Osteoblast (primary cell): ENCODE results near the gene USP34. TPM values are rescaled to one million over a fixed set of nuclear protein-coding genes. Genes with fewer than 3 reads are reported as not detected.
A peak's percentile ranks its signal among the peaks of the same experiment; 100 is the strongest.

Experiments
- DNase-seq: peaks from one replicate; pipeline ENCODE4 v3.0.0; 2011; ENCODE audit warnings: low spot score, mixed read lengths; ENCODE audit not compliant: insufficient read length; ENCODE audit errors: missing footprints
- H2AFZ ChIP-seq: 2 replicates; pipeline ENCODE4 v1.6.0; 2011; ENCODE audit warnings: mild to moderate bottlenecking, low read length
- H3K27ac ChIP-seq: 2 replicates; pipeline ENCODE4 v1.5.1; 2011; ENCODE audit warnings: mild to moderate bottlenecking, low read depth, low read length, moderate library complexity
- H3K27me3 ChIP-seq: 2 replicates; pipeline ENCODE4 v1.6.0; 2012; ENCODE audit warnings: mild to moderate bottlenecking, control low read depth, inconsistent platforms, low read length, moderate library complexity; ENCODE audit not compliant: insufficient read depth
- H3K36me3 ChIP-seq: 2 replicates; pipeline ENCODE4 v1.5.1; 2011; ENCODE audit warnings: mild to moderate bottlenecking, low read length, control low read depth, moderate library complexity; ENCODE audit not compliant: insufficient read depth
- H3K4me1 ChIP-seq: 2 replicates; pipeline ENCODE4 v1.5.1; 2011; ENCODE audit warnings: mild to moderate bottlenecking, low read length, control low read depth, moderate library complexity; ENCODE audit not compliant: insufficient read depth
- H3K4me2 ChIP-seq: 2 replicates; pipeline ENCODE4 v1.6.0; 2011; ENCODE audit warnings: mild to moderate bottlenecking, low read length; ENCODE audit not compliant: insufficient read depth
- H3K4me3 ChIP-seq: fragments of 200-600 bp; sonication (generic); 3 replicates; pipeline ENCODE4 v1.5.1; 2012; ENCODE audit warnings: mild to moderate bottlenecking, low read length, inconsistent platforms; ENCODE audit not compliant: insufficient read depth
- H3K79me2 ChIP-seq: 2 replicates; pipeline ENCODE4 v1.6.0; 2012; ENCODE audit warnings: mild to moderate bottlenecking, low read length, control low read depth, inconsistent platforms; ENCODE audit not compliant: insufficient read depth
- H3K9me3 ChIP-seq: 2 replicates; pipeline ENCODE4 v1.5.1; 2011; ENCODE audit warnings: low read depth, low read length, control low read depth
- H4K20me1 ChIP-seq: 2 replicates; pipeline ENCODE4 v1.6.0; 2012; ENCODE audit warnings: mild to moderate bottlenecking, low read length, control low read depth; ENCODE audit not compliant: insufficient read depth
- CTCF ChIP-seq: IDR thresholded peaks from 2 replicates; pipeline ENCODE4 v1.5.1; 2011; ENCODE audit warnings: mild to moderate bottlenecking, low read depth, low read length, moderate library complexity; ENCODE audit errors: extremely low read depth
- total RNA-seq: library from RNA; depleted of rRNA; stranded (reverse); fragments of >200 nt; gene quantifications from 2 replicates; pipeline ENCODE4 v1.2.3, GENCODE V29; 2012

USP34 gene
- total RNA-seq, 1 donor = 152 TPM

- H3K4me2 ChIP-seq = peak overlapping the region; percentile 80
- TF ChIP-seq CTCF = no peak
- H3K4me1 ChIP-seq = peaks cover 12% of the 10 kb centered on the region
- H3K27ac ChIP-seq = no peak overlapping the region
- peaks cover 87% of the 10 kb centered on the region for H4K20me1 ChIP-seq
- no peak overlapping the region for H3K4me3 ChIP-seq
- H3K79me2 ChIP-seq = peaks cover 96% of the 10 kb centered on the region
- DNase-seq = no peak
- H3K27me3 ChIP-seq = no peaks in the 10 kb centered on the region
- H3K36me3 ChIP-seq = peaks cover under 1% of the 10 kb centered on the region
- H3K9me3 ChIP-seq = no peaks in the 10 kb centered on the region
- no peak overlapping the region for H2AFZ ChIP-seq
Measured at GRCh38 chr2:61437170-61437569, 33.7 kb downstream of the USP34 start.

- peak overlapping the region; percentile 59 for H3K4me3 ChIP-seq
- H3K4me1 ChIP-seq = peaks cover 12% of the 10 kb centered on the region
- H3K79me2 ChIP-seq = peaks cover 96% of the 10 kb centered on the region
- peaks cover 4% of the 10 kb centered on the region for H3K36me3 ChIP-seq
- peaks cover 88% of the 10 kb centered on the region for H4K20me1 ChIP-seq
- H3K27ac ChIP-seq = peak overlapping the region; percentile 38
- H3K4me2 ChIP-seq = peak overlapping the region; percentile 80
- H2AFZ ChIP-seq = no peak overlapping the region
- no peak for DNase-seq
- H3K9me3 ChIP-seq = no peaks in the 10 kb centered on the region
- no peaks in the 10 kb centered on the region for H3K27me3 ChIP-seq
- TF ChIP-seq CTCF = no peak
Measured at GRCh38 chr2:61436092-61436491, 34.8 kb downstream of the USP34 start.

- no peak for DNase-seq
- Histone ChIP-seq H3K4me3 (no peak overlapping the region), H3K9me3 (no peaks in the 10 kb centered on the region), H3K36me3 (peaks cover 4% of the 10 kb centered on the region), H3K4me2 (no peak overlapping the region), H2AFZ (no peak overlapping the region), H3K27ac (no peak overlapping the region), H3K27me3 (no peaks in the 10 kb centered on the region), H3K4me1 (peaks cover 12% of the 10 kb centered on the region), H4K20me1 (peaks cover 94% of the 10 kb centered on the region), H3K79me2 (peaks cover 99% of the 10 kb centered on the region)
- no peak for TF ChIP-seq CTCF
Measured at GRCh38 chr2:61435291-61435690, 35.6 kb downstream of the USP34 start.

- Histone ChIP-seq H3K4me1 (peaks cover 12% of the 10 kb centered on the region), H3K4me2 (no peak overlapping the region), H3K27ac (no peak overlapping the region), H3K79me2 (peaks cover 99% of the 10 kb centered on the region), H4K20me1 (peaks cover 90% of the 10 kb centered on the region), H3K27me3 (no peaks in the 10 kb centered on the region), H3K9me3 (no peaks in the 10 kb centered on the region), H3K36me3 (peaks cover 4% of the 10 kb centered on the region), H3K4me3 (no peak overlapping the region), H2AFZ (no peak overlapping the region)
- no peak for DNase-seq
- TF ChIP-seq CTCF = no peak
Measured at GRCh38 chr2:61434314-61434713, 36.6 kb downstream of the USP34 start.
